ENCODE results near the gene GATD1.

Gene GATD1

GRCh38 chr11:777288-778255, at the start of gene GATD1:
Gene GATD1 (minus strand): TSS chr11:777487. CDS start chr11:777462, 25 bp downstream.
- DNase-seq = peak; percentile 98

DNA sequence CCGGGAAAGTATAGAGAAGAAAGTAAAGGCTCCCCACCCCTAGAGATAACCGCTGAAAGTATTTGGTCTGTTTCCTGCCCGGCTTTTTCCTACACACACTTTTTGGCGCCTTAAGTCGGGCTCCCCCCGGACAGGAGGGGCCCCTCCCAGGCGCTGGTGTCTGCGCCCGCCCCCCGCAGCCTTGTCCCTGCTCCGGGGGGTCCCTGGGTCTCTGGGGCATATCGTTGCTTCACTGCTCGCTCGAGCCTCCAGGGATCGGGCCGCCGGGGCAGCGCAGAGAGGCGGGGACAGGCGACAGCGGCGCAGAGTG, 49.5 kb upstream of the GATD1 start:
- DNase-seq = no peak

DNA sequence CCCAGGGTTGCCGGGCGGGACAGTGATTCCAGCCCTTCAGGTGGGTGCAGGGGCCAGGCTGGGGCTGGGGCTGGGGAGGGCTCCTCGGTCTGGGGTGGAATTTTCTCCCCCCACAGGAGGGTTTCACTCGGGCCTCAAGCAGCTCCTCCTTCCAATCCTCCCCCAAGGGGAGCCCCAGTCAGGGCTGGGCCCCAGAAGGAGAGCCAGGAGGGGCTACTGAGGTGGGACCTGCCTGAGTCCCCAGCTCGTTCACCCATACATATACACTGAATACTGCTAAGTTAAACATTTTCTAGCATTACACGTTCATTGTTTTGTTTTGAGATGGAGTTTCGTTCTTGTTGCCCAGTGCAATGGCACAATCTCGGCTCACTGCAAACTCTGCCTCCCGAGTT, 48.9 kb upstream of the GATD1 start:
- no peak for DNase-seq

DNA sequence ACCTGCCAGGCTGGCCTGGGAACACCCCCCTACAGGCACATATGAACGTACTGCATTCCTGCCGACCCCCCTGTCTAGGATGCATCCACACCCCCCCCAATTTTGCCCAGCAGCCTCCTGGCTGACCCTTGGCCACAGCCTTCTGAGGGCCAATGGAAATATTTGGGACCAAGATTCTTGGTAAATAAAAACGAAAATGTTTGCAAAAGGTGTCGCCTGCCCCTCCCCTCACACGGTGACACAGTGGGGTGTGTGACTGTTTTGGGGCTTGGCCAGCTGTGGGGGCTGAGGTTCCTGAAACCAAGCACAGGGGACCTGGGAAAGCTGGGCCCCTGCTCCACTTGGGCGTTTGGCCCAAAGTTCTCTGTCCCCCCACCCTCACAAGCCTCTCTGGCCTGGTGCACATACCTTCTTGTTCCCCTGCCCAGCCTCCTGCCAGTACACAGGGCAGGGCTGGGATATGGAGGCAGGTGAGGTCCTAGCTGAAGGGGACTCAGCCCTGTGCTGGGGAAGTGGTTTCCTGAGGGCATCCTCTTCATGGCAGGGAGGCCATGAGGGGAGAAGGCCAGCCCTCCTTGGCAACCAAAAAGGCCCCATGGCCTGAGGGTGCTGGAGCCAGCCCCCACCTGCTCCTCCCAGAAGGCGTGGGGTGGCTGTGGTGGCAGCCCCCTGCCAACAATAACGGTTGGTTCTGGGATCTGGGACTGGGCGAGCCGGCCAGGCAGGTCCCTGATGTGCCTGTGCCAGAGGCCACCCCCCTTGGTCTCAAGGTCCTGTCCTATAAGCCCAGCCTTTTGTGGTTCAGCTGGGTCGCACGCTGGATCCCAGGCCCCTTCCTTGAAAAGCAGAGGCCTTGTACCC, 48.3 kb upstream of the GATD1 start:
- DNase-seq = no peak

DNA sequence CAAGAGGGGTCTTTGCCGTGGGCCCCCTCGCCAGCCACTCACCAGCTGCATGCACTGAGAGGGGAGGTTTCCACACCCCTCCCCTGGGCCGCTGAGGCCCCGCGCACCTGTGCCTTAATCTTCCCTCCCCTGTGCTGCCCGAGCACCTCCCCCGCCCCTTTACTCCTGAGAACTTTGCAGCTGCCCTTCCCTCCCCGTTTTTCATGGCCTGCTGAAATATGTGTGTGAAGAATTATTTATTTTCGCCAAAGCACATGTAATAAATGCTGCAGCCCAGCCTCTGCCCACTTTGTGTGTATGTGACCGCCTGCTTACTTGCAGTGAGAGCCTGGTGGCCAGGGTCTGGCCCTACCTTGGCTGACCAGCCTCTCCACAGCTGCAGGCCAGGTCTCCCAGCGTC, 47.7 kb upstream of the GATD1 start:
- no peak for DNase-seq

DNA sequence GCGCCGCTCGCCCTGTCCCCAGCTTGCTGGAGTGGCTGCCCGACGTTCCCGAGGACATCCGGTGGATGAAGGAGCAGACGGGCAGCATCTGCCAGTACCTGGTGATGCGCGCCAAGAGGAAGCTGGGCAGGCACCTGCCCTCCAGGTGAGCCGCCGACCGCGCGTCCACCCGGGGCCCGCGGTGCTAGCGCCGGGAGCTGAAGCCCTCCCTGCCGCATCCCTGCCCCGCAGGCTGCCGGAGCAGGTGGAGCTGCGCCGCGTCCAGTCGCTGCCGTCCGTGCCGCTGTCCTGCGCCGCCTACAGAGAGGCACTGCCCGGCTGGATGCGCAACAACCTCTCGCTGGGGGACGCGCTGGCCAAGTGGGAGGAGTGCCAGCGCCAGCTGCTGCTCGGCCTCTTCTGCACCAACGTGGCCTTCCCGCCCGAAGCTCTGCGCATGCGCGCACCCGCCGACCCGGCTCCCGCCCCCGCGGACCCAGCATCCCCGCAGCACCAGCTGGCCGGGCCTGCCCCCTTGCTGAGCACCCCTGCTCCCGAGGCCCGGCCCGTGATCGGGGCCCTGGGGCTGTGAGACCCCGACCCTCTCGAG, 47.1 kb upstream of the GATD1 start:
- DNase-seq = no peak

GRCh38 chr11:823441-824291, 46.4 kb upstream of the GATD1 start:
- no peak for DNase-seq

DNA sequence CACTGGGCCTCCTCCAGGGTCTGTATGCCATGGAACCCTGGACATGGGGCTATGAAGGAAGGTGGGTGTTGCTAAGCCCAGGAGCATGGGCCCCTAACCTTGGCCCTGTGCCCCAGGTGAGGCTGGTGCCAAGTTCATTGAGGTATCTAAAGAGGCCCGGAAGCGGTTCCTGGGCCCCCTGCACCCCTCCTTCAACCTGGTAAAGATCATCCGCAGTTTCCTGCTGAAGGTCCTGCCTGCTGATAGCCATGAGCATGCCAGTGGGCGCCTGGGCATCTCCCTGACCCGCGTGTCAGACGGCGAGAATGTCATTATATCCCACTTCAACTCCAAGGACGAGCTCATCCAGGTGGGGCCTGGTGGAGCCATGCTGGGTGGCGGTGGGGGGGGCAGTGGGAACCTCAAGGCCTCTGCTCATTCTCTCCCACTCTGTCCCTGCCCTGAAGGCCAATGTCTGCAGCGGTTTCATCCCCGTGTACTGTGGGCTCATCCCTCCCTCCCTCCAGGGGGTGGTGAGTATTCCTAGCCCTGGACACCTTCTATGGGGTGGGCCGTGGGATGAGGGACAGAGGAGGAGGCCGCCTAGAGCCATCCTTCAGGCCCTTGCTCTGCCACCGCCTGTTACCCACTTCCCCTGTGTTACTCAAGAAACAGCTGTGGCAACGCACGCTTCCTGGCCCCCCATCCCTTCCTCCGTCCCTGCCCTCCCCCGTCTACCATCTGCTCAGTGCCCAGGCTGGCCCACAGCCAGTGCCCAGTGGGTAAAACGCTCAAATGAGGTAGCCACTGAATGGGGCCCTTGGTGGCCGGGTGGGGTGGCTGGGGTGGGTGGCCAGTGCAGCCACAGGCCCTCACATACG, 44.5 kb upstream of the GATD1 start:
- DNase-seq = no peak

GRCh38 chr11:820655-821511, 43.6 kb upstream of the GATD1 start:
- no peak for DNase-seq

GRCh38 chr11:819943-820649, 42.8 kb upstream of the GATD1 start:
- DNase-seq = peak; percentile 94

DNA sequence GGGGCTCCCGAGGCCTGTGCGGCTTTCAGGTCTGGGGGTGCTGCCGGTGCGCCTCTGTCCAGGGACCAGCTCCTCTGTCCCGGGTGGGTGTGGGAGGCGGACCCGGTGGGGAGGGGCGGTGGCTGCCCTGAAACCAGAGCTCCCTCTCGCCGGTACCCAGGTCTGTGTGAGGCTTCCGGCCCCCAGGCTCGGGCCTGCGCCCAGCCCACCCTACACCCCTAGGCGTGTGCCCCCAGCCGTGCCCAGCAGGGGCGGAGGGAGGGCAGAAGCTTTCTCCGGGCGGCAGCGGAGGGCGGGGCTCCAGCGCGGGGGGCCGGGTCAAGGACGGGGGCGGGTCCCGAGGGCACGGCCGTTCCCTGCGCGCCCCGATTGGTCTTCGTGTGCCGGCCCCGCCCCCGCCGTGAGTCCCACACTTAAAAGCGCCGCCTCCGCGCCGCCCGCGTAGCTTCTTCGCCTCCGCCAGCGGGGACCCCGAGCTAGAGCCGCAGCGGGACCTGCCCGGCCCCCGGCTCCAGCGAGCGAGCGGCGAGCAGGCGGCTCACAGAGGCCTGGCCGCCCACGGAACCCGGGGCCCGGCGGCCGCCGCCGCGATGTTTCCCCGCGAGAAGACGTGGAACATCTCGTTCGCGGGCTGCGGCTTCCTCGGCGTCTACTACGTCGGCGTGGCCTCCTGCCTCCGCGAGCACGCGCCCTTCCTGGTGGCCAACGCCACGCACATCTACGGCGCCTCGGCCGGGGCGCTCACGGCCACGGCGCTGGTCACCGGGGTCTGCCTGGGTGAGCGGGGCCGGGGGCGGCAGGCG, 42.0 kb upstream of the GATD1 start:
- DNase-seq = peak; percentile 95

GRCh38 chr11:818396-819128, 41.3 kb upstream of the GATD1 start, which contains the start of gene PNPLA2:
Gene PNPLA2 (plus strand): TSS chr11:818914. CDS start chr11:819719, 805 bp downstream.
- DNase-seq = no peak

DNA sequence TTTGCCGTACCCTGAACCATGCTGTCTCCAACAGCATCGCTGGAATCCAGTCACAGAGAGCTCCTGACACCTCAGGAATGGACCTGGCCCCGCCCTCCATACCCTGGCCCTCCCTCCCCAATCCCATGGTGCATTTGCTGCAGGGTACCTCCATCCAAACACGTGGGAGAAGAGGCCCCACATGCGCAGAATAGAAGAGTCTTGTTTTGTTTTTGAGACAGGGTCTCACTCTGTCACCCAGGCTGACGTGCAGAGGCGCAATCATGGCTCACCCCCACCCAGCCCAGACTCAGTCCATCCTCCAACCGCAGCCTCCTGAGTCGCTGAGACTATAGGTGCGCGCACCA, 39.1 kb upstream of the GATD1 start:
- DNase-seq = no peak

GRCh38 chr11:815675-816432, 38.6 kb upstream of the GATD1 start:
- DNase-seq = no peak

DNA sequence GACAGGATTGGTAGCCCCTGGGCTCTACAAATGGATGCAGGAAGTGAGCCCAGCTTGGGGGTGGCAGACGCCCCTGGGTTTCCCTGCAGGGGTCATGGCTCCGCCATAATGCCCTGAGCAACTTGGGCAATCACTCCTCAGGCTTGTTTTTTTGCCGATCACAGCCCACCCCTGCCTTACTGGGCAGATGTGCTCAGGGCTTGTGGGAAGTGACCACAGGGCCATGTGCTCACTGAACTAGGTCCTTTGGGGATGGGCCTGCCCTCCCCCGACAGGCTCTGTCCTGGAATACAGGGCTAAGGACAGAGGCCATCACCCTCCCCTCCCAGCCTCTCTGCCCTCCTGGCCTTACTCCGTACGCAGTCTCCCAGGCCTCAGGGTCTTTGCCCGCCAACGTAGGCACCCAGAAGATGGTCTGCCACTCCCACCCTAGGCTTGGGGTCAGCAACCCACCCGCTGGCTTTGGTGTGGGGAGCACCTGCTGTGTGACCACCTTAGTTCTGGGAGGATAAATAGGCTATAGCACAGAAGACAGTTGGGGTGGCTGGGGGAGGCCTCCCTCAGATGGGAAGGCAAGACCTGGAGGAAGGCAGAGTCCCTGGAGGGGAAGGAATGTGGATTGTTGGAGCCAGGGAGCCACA, 36.3 kb upstream of the GATD1 start:
- DNase-seq = peak; percentile 72

DNA sequence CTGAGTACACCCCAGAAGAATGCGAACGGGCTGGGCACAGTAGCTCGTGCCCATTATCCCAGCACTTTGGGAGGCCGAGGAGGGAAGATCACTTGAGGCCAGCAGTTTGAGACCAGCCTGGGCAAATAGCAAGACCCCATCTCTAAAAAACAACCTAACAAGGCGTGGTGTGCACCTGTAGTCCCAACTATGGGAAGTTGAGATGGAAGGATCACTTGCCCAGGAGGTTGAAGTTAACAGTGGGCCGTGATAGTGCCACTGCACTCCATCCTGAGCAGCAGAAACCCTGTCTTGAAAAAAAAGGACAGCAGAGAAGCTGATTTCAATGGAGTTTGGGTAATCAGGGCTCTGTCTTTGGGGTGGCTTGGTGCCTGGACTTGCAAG, 35.8 kb upstream of the GATD1 start:
- no peak for DNase-seq

GRCh38 chr11:812390-812789, 35.1 kb upstream of the GATD1 start:
- peak; percentile 61 for DNase-seq

All from activated CD8-positive, alpha-beta memory T cell treated with anti-CD3 and anti-CD28 coated beads for 24 hours (primary cell).